ENCODE data around the gene AFF2.

GRCh38 chrX:148538582-148538981, 38.2 kb downstream of the AFF2 start:
- TF ChIP-seq CTCF (IDR thresholded peaks at IDR 0.05), result no peak
- TF ChIP-seq POLR2A (IDR thresholded peaks at IDR 0.05), result no peak

All from testis (tissue), 2 donors.